H1 (cell line): ENCODE results near the gene ACOT6. TPM values are rescaled to one million over a fixed set of nuclear protein-coding genes. Genes with fewer than 3 reads are reported as not detected.

Source experiments
- CTCF ChIA-PET: fragments of 300-600 bp; sonication (Branson Sonifier 250); formaldehyde crosslinking; loops from one replicate; lab custom pipeline; 2021; ENCODE audit not compliant: partially characterized antibody; lab: Charles Lee
- POLR2A ChIA-PET: fragments of 300-600 bp; sonication (Branson Sonifier 250); formaldehyde crosslinking; loops from one replicate; lab custom pipeline; 2021; ENCODE audit warnings: inconsistent platforms; ENCODE audit not compliant: partially characterized antibody; lab: Charles Lee
- DNase-seq, 2 experiments: peaks; one replicate each; pipeline versions ENCODE4 v3.0.0 to v3.0.0-alpha.2; 2010 to 2022; ENCODE audit warnings: low spot score in 2 of 2, low read depth in 1 of 2, mixed read lengths in 1 of 2
- FAIRE-seq: peaks from 2 replicates; lab custom pipeline; 2011; peaks lifted over from hg19 to GRCh38; lab: Jason Lieb, UNC
- H2AFZ ChIP-seq: 2 replicates; pipeline ENCODE4 v1.8.1; 2012; ENCODE audit warnings: low read length, inconsistent platforms
- H2AK5ac ChIP-seq: 2 replicates; pipeline ENCODE4 v1.6.1; 2013; ENCODE audit warnings: low read depth, low read length
- H2BK120ac ChIP-seq: replicated peaks from 2 replicates; pipeline ENCODE3; 2013; ENCODE audit warnings: low read depth, low read length, inconsistent platforms
- H2BK12ac ChIP-seq: 2 replicates; pipeline ENCODE4 v1.6.1; 2013; ENCODE audit warnings: low read depth, low read length
- H2BK15ac ChIP-seq: 2 replicates; pipeline ENCODE4 v1.6.1; 2013; ENCODE audit warnings: low read length
- H2BK20ac ChIP-seq: 2 replicates; pipeline ENCODE4 v1.6.1; 2013; ENCODE audit warnings: low read length
- H2BK5ac ChIP-seq: 2 replicates; pipeline ENCODE4 v1.6.1; 2013; ENCODE audit warnings: low read depth, low read length
- H3K14ac ChIP-seq: 2 replicates; pipeline ENCODE4 v1.6.1; 2013; ENCODE audit warnings: inconsistent platforms; ENCODE audit not compliant: insufficient read length
- H3K18ac ChIP-seq: 2 replicates; pipeline ENCODE4 v1.6.1; 2013; ENCODE audit warnings: low read length; ENCODE audit errors: extremely low read depth
- H3K23ac ChIP-seq: 2 replicates; pipeline ENCODE4 v1.6.1; 2013; ENCODE audit warnings: inconsistent platforms; ENCODE audit not compliant: insufficient read length
- H3K23me2 ChIP-seq: 2 replicates; pipeline ENCODE4 v1.6.1; 2013; ENCODE audit warnings: low read depth, low read length
- H3K27ac ChIP-seq: 2 replicates; pipeline ENCODE4 v1.6.1; 2011; ENCODE audit warnings: low read depth, low read length, inconsistent platforms
- H3K27me3 ChIP-seq, 4 experiments: replicated peaks in 1 of 4; 1 replicate in 1 of 4; 2 replicates in 3 of 4; pipeline versions ENCODE4 v1.6.1 to v1.8.1; 2011 to 2013; ENCODE audit warnings: low read length in 3 of 4, mild to moderate bottlenecking in 3 of 4, inconsistent platforms in 2 of 4, mixed read lengths in 2 of 4, moderate library complexity in 1 of 4; ENCODE audit not compliant: control insufficient read depth in 3 of 4, insufficient read depth in 3 of 4; ENCODE audit errors: extremely low read depth in 1 of 4
- H3K36me3 ChIP-seq, 4 experiments: 2 replicates each; pipeline versions ENCODE4 v1.6.1 to v1.8.1; 2011 to 2013; ENCODE audit warnings: mild to moderate bottlenecking in 4 of 4, low read length in 3 of 4, moderate library complexity in 2 of 4, control low read depth in 1 of 4, inconsistent platforms in 1 of 4; ENCODE audit not compliant: insufficient read depth in 4 of 4, control insufficient read depth in 2 of 4
- H3K4ac ChIP-seq: replicated peaks from 2 replicates; pipeline ENCODE3; 2013; ENCODE audit warnings: low read length, low read depth, mixed read lengths, inconsistent platforms; ENCODE audit not compliant: insufficient read length
- H3K4me1 ChIP-seq, 4 experiments: replicated peaks in 1 of 4; 1 replicate in 1 of 4; 2 replicates in 3 of 4; pipeline versions ENCODE4 v1.6.1 to v1.8.1; 2011 to 2013; ENCODE audit warnings: low read length in 3 of 4, inconsistent platforms in 2 of 4, mixed read lengths in 1 of 4; ENCODE audit not compliant: insufficient read depth in 4 of 4, control insufficient read depth in 3 of 4
- H3K4me2 ChIP-seq, 2 experiments: 2 replicates each; pipeline versions ENCODE4 v1.6.1 to v1.8.1; 2011 to 2013; ENCODE audit warnings: low read depth in 2 of 2, low read length in 2 of 2, control low read depth in 1 of 2, inconsistent platforms in 1 of 2, mild to moderate bottlenecking in 1 of 2; ENCODE audit not compliant: insufficient read depth in 1 of 2
- H3K4me3 ChIP-seq, 4 experiments: fragments of 200-600, 300-600 bp in 1 of 4; sonication (generic), shearing (Covaris generic), sonication (Bioruptor Twin) in 1 of 4; 2 replicates each; pipeline versions ENCODE4 v1.5.1 to v1.8.1; 2011 to 2016; ENCODE audit warnings: low read length in 4 of 4, low read depth in 3 of 4, control low read depth in 2 of 4, inconsistent platforms in 2 of 4, mild to moderate bottlenecking in 2 of 4, mixed read lengths in 1 of 4, moderate library complexity in 1 of 4; ENCODE audit not compliant: insufficient read depth in 2 of 4; ENCODE audit errors: extremely low read depth in 1 of 4
- H3K56ac ChIP-seq: replicated peaks from 2 replicates; pipeline ENCODE3; 2013; ENCODE audit warnings: low read depth, mild to moderate bottlenecking, mixed read lengths, low read length, inconsistent platforms; ENCODE audit not compliant: insufficient read length
- H3K79me1 ChIP-seq: 2 replicates; pipeline ENCODE4 v1.6.1; 2013; ENCODE audit warnings: low read depth, low read length, control low read depth
- H3K79me2 ChIP-seq, 2 experiments: 2 replicates each; pipeline versions ENCODE4 v1.6.1 to v1.8.1; 2012 to 2013; ENCODE audit warnings: low read length in 2 of 2, mild to moderate bottlenecking in 2 of 2, inconsistent platforms in 1 of 2; ENCODE audit not compliant: insufficient read depth in 2 of 2, control insufficient read depth in 1 of 2
- H3K9ac ChIP-seq, 4 experiments: replicated peaks in 1 of 4; 1 replicate in 1 of 4; 2 replicates in 3 of 4; pipeline versions ENCODE4 v1.6.1 to v1.8.1; 2011 to 2013; ENCODE audit warnings: low read depth in 3 of 4, low read length in 3 of 4, control low read depth in 2 of 4, mild to moderate bottlenecking in 2 of 4, moderate library complexity in 2 of 4, inconsistent platforms in 1 of 4; ENCODE audit errors: extremely low read depth in 1 of 4
- H3K9me3 ChIP-seq, 2 experiments: 2 replicates each; pipeline versions ENCODE4 v1.6.1 to v1.8.1; 2012 to 2013; ENCODE audit warnings: mild to moderate bottlenecking in 2 of 2, moderate library complexity in 2 of 2, control low read depth in 1 of 2, inconsistent platforms in 1 of 2, low read depth in 1 of 2, low read length in 1 of 2, mixed read lengths in 1 of 2; ENCODE audit not compliant: insufficient read depth in 2 of 2
- H4K20me1 ChIP-seq, 2 experiments: replicated peaks in 1 of 2; 2 replicates each; pipeline versions ENCODE3 to v1.8.1; 2011 to 2013; ENCODE audit warnings: inconsistent platforms in 2 of 2, low read length in 2 of 2, mild to moderate bottlenecking in 1 of 2; ENCODE audit not compliant: insufficient read depth in 2 of 2, control insufficient read depth in 1 of 2
- H4K5ac ChIP-seq: 2 replicates; pipeline ENCODE4 v1.6.1; 2013; ENCODE audit warnings: low read length, low read depth, mixed read lengths, inconsistent platforms; ENCODE audit not compliant: insufficient read length
- H4K8ac ChIP-seq: 2 replicates; pipeline ENCODE4 v1.8.0; 2013; ENCODE audit warnings: mild to moderate bottlenecking, moderate library complexity, low read length, inconsistent platforms; ENCODE audit not compliant: insufficient read depth; ENCODE audit errors: extremely low read depth
- H4K91ac ChIP-seq: replicated peaks from 2 replicates; pipeline ENCODE3; 2013; ENCODE audit warnings: low read length, mixed read lengths, inconsistent platforms; ENCODE audit not compliant: insufficient read length
- BRCA1 ChIP-seq: IDR thresholded peaks from 2 replicates; pipeline ENCODE4 v1.6.1; 2012; ENCODE audit warnings: low read depth, low read length, improper control_type of control experiment
- CREB1 ChIP-seq: IDR thresholded peaks from 2 replicates; pipeline ENCODE4 v1.6.1; 2012; ENCODE audit warnings: inconsistent platforms
- HDAC2 ChIP-seq, 2 experiments: fragments of 300-600 bp in 1 of 2; sonication (generic) in 1 of 2; IDR thresholded peaks; 2 replicates each; pipeline ENCODE4 v1.6.1; 2011 to 2012; ENCODE audit warnings: low read depth in 2 of 2, low read length in 2 of 2, mild to moderate bottlenecking in 2 of 2, moderate library complexity in 2 of 2, borderline replicate concordance in 1 of 2, inconsistent platforms in 1 of 2
- KDM4A ChIP-seq: IDR thresholded peaks from one replicate; pipeline ENCODE4 v1.7.1; 2012; ENCODE audit warnings: low read depth, mild to moderate bottlenecking, moderate library complexity, low read length, inconsistent platforms; ENCODE audit not compliant: severe bottlenecking
- SIX5 ChIP-seq: IDR thresholded peaks from 2 replicates; pipeline ENCODE4 v1.6.1; 2011; ENCODE audit warnings: mild to moderate bottlenecking, low read depth, low read length
- SP4 ChIP-seq: IDR thresholded peaks from 2 replicates; pipeline ENCODE4 v1.6.1; 2012; ENCODE audit warnings: low read length, inconsistent platforms
- SUZ12 ChIP-seq: fragments of 200-600 bp; sonication (generic); IDR thresholded peaks from 2 replicates; pipeline ENCODE4 v1.6.1; 2012; ENCODE audit warnings: mild to moderate bottlenecking, inconsistent platforms, low read length, moderate library complexity, mixed read lengths
- WGBS, 2 experiments: shearing (Covaris generic) in 1 of 2; methylation state at CpG; one replicate each; pipeline versions ENCODE4 v1.1.6 to v1.1.7; 2013 to 2015; ENCODE audit warnings: low lambda C conversion rate in 2 of 2, mixed read lengths in 2 of 2, inconsistent platforms in 1 of 2, low coverage in 1 of 2, missing lambda C conversion rate in 1 of 2; ENCODE audit not compliant: insufficient replicate concordance in 2 of 2, insufficient coverage in 1 of 2, insufficient read length in 1 of 2; ENCODE audit errors: extremely low coverage in 1 of 2, missing lambda C conversion rate in 1 of 2; 5-methylcytosine and 5-hydroxymethylcytosine counted together
- polyA plus RNA-seq, 7 experiments: library from polyadenylated mRNA; depleted of rRNA in 3 of 7; stranded (reverse) in 5 of 7; unstranded in 2 of 7; fragments of >200 nt in 5 of 7; fragments of 200-250 nt in 2 of 7; gene quantifications; 1 replicate in 5 of 7; 2 replicates in 1 of 7; 4 replicates in 1 of 7; pipeline versions ENCODE4 v1.2.1 to v1.2.3, GENCODE V29; 2011 to 2013; ENCODE audit warnings: missing spikeins in 2 of 7, mixed read lengths in 2 of 7
- total RNA-seq: library from RNA; stranded (reverse); fragmentation: NEBNext Ultra II Directional; extraction: Animal tissue kit (Norgen Biotek cat#: 25700); gene quantifications from 2 replicates; pipeline ENCODE4 v1.2.1, GENCODE V29; 2021

ACOT6 gene
- total and polyA plus RNA-seq, 2 of the 8 experiments (the other 6 are each of a cell fraction or from before 2014, with no cell fraction given) = not detected

GRCh38 chr14:73613046-73613383, 698 bp downstream of the ACOT6 start:
- Histone ChIP-seq H3K9ac (peak overlapping the region; percentile 3 to 82 (median 62); a peak in 6 of 7 replicates), H4K91ac (no peak overlapping the region), H3K23me2 (peaks cover 5% of the 10 kb centered on the region; the same call in 1 of the 2 replicates), H4K8ac (peak overlapping the region; percentile 39; the same call in 1 of the 2 replicates), H3K79me1 (no peaks in the 10 kb centered on the region), H3K9me3 (no peaks in the 10 kb centered on the region), H3K79me2 (no peaks in the 10 kb centered on the region), H3K56ac (no peak overlapping the region), H2AFZ (no peak overlapping the region), H2BK15ac (no peak overlapping the region; the same call in 1 of the 2 replicates), H2AK5ac (no peak overlapping the region), H2BK12ac (peak overlapping the region; percentile 46; the same call in 1 of the 2 replicates), H4K20me1 (no peaks in the 10 kb centered on the region), H3K27me3 (peaks cover 0 to 32% (median 12%) of the 10 kb centered on the region in 4 experiments; a peak in 5 of 7 replicates), H3K4me3 (peak overlapping the region; percentile 51 to 75 (median 70)), H4K5ac (no peak overlapping the region), H3K23ac (no peak overlapping the region), H2BK5ac (no peak overlapping the region), H3K14ac (no peak overlapping the region), H3K4ac (no peak overlapping the region), H3K36me3 (no peaks in the 10 kb centered on the region), H3K18ac (no peak overlapping the region), H3K27ac (no peak overlapping the region), H3K4me1 (peaks cover 0 to 5% (median 0%) of the 10 kb centered on the region in 4 experiments; a peak in 1 of 7 replicates), H2BK120ac (no peak overlapping the region), H3K4me2 (peak overlapping the region; percentile 40 to 84), H2BK20ac (no peak overlapping the region)
- DNase-seq = no peak
- FAIRE-seq = no peak
- 29% methylated on average over 9 of the region's 13 CpGs; no CpG with 5 or more reads in 1 of the 2 experiments for WGBS, 2 experiments
- TF ChIP-seq HDAC2 (IDR thresholded peaks at IDR 0.05; ENCODE audit: borderline replicate concordance in 1 of 2, low read depth in 2 of 2, low read length in 2 of 2) = no peak
- TF ChIP-seq SIX5 = no peak
- TF ChIP-seq CREB1 = no peak
- no peak for TF ChIP-seq SP4
- no peak for TF ChIP-seq KDM4A
- peak; percentile 11; the same call in 1 of the 2 replicates for TF ChIP-seq SUZ12
- TF ChIP-seq BRCA1 = no peak
- CTCF ChIA-PET = interaction anchor here (0.9 to 1.7 kb wide), 7 partner anchors 13 to 145 kb away, joined by 3 to 11 read pairs (median 4); partner anchors contain the start of gene ACOT1
- POLR2A ChIA-PET = interaction anchor here (0.6 to 2.4 kb wide), 15 partner anchors 11 to 477 kb away, joined by 3 to 14 read pairs (median 4); partner anchors contain the start of genes ACOT2, ACOT4, DNAL1 and PSEN1
